ENCODE results near the gene RALGAPA2. TPM values are rescaled to one million over a fixed set of nuclear protein-coding genes. Genes with fewer than 3 reads are reported as not detected.
A peak's percentile ranks its signal among the peaks of the same experiment; 100 is the strongest.

The RALGAPA2 gene
- total RNA-seq, 1 donor from 2014 or later = 15.6 TPM

DNA sequence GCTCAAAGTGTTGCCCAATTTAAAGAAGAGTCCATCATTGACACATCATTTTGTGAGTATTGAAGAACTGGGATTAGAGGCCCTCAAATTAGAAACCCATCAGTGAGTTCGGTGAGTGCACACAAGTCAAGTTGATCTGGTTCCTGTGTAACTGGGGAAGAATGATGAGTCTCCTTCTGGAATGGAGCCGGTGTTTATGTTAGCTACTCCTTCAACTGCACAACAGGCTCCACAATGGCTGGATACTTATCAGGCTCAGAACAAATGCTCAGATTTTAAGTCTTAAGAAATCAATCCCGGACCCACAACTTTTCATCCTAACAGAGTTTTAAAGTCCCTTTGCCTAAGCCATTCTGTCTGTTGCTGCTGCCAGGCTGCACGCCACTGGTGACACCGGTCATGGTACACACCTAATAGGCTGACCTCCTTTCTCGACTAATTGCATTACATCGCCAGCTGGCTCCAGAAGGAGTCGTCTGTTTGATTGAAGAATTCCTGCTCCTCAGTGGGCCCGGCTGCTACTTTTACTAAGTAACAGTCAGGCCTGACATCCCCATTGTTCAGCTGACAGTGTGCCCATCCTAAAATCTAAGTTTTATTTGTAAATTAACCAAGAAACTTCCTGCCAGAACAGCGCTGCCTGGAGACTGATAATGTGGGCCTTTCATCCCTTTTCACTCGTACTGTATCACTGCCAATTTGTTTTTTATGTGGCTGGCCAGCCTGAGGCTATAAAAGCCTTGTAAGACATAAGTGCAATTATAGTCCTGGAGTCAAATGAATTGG, 214.2 kb downstream of the RALGAPA2 start:
- DNase-seq (ENCODE audit: low spot score) = no peak

- no peak for DNase-seq (ENCODE audit: low spot score)
Measured at GRCh38 chr20:20497242-20497978, 215.0 kb downstream of the RALGAPA2 start.

- DNase-seq (ENCODE audit: low spot score) = no peak
Measured at GRCh38 chr20:20495729-20496503, 216.5 kb downstream of the RALGAPA2 start.

DNA sequence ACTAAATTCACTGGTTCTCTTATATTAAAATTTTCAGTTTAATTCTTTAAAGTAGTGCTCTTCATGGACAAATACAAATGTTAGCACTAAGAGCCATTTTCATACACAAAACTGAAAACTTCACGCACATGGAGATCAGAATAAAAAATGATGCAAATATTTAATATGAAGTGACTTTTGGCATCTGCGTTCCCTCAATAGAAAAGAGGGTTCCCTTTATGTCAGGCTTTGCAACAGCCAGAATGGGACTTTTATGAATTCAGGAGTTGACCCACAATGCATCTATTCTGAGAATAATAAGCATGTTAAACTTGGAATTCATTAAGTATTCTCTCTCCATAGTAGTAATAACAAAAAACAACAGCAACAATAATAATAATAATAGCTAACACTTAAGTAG, 218.7 kb downstream of the RALGAPA2 start:
- DNase-seq (ENCODE audit: low spot score) = no peak

GRCh38 chr20:20492521-20493332, 219.7 kb downstream of the RALGAPA2 start:
- DNase-seq (ENCODE audit: low spot score) = no peak

DNA sequence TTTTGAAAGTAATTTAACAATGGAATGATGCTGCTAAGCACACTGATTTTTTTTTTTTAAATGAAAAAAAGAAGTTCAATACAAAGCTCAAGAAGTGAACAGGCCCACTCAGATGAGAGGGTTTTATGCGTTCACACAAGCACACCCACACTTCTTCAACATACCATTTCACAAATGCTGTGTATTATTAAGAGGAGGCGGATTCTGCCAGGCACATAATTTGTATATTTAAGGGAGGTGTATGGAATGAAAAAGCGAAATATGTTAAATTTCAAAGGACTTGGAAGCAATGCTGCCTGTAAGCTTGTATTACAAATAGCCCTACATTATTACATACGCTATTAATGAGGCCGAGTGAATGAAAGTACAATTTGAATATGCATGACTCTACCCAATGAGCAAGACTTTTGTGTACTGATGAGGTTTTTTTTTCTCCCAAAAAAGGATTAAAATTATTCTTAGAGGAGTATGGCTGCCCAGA, 220.6 kb downstream of the RALGAPA2 start:
- DNase-seq (ENCODE audit: low spot score) = no peak

- no peak for DNase-seq (ENCODE audit: low spot score)
Measured at GRCh38 chr20:20491110-20491783, 221.2 kb downstream of the RALGAPA2 start.

DNA sequence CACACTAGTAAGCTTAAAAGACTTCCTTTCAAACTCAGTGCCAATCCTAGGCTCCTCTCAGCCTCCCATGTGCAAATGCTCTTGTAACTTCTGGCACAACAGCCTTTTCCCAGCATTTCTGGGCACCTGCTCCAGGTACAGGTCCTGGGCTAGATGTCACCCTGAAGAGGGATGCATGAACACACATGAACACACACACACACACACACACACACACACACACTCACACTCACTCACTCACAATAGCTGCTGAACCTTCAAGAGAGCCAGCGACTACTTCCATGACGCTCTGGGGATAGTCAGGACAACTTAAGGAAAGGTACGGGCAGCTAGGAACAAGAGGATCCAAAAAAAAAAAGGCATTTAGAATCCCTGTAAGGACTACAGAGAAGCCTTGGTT, 221.8 kb downstream of the RALGAPA2 start:
- no peak for DNase-seq (ENCODE audit: low spot score)

DNA sequence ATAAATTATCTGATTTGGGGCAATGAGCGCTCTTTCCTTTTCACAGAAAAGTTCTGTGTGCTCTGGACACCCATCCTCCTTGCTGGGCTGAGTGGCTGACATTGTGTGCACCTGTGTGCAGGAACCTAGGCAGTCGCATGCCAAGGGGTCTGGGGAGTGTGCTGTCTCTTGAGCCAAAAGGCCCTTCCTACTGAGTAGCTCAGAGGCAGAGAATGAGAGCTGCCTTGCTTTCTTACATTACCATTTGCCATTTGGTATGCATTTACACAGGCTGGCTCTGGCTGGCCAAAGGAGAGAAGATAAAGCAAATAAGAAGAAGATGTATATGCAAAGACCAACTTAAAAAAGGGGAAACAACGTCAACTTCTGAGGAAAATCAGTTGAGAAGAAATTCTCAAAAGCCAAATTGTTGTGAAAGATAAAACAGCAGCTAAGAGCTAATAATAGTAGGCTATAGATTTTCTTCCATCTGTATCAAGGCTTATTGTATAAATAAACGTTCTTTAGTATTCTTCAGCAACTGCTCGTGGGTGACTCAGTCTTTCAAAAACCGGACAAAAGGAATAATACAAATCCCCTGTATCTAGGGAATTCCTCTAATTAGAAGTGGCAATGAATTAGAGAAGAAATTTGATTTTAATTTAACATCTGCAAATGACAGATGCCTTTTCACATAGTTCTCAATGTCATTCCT, 222.6 kb downstream of the RALGAPA2 start:
- DNase-seq (ENCODE audit: low spot score) = no peak

DNA sequence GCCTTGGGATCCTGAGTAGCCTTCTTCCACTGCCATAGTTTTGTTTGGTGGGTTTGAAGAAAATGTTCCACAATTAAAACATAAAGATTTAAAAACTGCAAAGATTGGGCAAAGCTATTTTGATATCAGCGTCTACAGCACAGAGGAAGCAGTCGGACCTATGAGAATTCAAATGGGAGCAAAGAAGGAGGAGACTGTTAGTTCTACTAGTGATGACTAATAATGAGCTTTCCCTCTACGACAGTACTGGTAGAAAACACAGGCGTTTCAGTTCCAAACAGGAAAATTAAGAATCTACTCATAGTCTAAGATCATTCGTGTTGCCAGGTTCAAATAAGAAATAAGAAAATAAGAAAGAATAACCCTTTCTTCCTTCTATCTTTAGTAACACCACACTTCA, 223.4 kb downstream of the RALGAPA2 start:
- no peak for DNase-seq (ENCODE audit: low spot score)

DNA sequence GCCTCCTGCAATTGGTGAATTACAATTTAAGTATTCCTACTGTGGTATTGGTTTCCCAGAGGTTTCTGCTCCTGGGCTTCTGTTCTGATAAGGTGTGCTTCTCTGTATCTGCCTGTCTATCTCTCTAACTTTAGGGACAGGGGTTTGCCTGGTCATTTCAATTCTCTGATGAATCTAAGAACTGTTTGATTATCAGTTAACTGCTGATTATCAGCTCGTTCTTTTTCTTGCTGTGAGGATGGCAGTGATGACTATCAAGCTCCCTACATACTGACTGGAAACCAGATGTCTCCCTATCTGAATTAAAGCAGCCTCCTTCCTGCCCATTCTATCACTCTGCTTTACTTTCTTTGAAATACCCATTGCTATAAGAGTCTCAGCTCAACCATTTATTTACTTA, 224.1 kb downstream of the RALGAPA2 start:
- DNase-seq (ENCODE audit: low spot score) = no peak

- DNase-seq (ENCODE audit: low spot score) = no peak
Measured at GRCh38 chr20:20487811-20488210, 224.6 kb downstream of the RALGAPA2 start.

- no peak for DNase-seq (ENCODE audit: low spot score)
Measured at GRCh38 chr20:20483328-20483727, 229.1 kb downstream of the RALGAPA2 start.

GRCh38 chr20:20482453-20482852, 230.0 kb downstream of the RALGAPA2 start:
- no peak for DNase-seq (ENCODE audit: low spot score)

DNA sequence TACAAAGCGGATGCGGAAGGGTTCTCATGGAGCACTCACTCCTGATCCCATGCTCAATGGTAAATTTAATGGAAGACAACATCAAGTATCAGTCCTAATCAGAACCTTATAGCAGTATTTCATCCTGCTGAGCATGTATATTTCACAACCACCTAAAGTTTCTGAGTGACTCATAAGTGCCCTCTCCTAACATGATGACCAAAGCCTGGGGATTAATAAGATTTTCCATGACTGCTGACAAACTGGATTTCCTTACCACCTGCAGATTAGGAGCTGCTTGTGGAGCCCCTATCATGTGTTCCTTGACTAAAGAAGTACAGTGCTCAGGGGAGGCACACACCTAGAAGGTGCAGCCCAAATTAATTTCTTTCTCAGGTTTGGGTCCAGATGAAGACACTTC, 231.8 kb downstream of the RALGAPA2 start:
- DNase-seq (ENCODE audit: low spot score) = peak; percentile 13

DNA sequence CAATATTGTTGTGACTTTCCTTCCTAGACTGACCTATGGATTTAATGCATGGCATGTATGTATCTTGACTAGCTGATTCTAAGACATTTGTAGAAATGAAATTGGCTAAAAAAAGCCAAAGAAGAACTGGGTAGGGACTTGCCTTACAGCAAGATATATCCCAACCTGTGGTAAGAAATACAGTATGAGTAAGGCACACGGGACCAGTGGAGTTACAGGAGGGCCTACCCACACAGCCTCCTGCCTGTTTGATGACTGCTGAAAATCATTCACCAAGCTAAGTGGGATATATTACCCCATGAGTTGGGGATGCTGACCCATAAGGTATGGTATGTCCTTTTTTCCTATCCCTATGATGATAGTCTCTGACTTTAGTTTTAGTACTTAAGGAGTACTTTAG, 232.3 kb downstream of the RALGAPA2 start:
- no peak for DNase-seq (ENCODE audit: low spot score)

GRCh38 chr20:20477444-20478041, 234.9 kb downstream of the RALGAPA2 start:
- no peak for DNase-seq (ENCODE audit: low spot score)

- no peak for DNase-seq (ENCODE audit: low spot score)
Measured at GRCh38 chr20:20476504-20476903, 235.9 kb downstream of the RALGAPA2 start.

DNA sequence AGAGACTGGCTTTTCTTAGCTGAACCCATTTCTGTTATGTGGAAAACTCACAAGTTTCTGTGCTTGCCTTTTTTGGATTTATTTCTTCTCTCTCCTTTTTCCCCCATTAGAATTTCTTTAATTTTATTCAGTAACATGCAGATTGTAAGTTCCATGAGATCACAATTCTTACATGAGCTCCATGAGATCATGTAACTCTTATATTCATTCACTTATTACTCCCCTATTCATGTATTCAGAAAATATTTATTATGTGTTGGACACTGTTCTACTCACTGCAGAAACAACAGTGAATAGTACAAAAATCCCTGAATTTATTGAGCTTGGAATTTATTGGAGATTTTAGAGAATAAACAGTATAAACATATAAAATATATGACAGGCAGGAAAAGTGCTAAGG, 238.8 kb downstream of the RALGAPA2 start:
- no peak for DNase-seq (ENCODE audit: low spot score)

Data from umbilical cord (tissue), 2 donors.